ENCODE measurements around the gene ATAD2B.

Gene ATAD2B

DNA sequence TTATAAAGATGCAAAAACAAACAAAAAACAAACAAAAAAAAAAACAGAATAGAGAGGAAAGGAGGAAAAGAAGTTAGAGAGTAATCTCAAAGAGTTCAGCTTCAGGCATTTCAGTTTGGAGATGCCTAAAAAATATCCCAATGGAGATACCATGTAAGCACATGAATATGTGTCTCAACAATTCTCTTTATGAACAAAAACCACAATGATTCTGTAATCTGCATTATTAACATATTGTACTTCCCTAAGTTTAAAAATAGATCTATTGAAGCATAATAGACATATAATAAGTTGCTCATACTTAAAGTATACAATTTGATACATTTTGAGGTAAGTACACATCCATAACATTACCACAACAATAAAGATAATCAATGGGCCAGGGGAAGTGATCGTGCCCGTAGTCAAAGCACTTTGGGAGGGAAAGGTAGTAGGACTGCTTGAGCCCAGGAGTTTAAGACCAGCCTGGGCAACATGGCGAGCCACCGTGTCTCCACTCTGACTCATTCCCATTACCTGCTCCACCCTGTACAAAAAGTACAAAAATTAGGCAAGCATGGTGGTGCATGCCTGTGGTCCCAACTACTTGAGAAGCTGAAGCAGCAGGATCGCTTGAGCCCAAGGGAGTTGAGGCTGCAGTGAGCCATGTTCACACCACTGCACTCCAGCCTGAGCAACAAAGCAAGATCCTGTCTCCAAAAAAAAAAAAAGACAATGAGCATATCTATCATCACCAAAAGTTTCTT lies 158.9 kb downstream of the ATAD2B start:
- H3K4me3 ChIP-seq (ENCODE audit: low read depth, low read length) = no peak overlapping the region
- TF ChIP-seq MYC (IDR thresholded peaks at IDR 0.05; ENCODE audit: low read depth, low read length) (no peak), MAX (IDR thresholded peaks at IDR 0.05; ENCODE audit: low read depth, low read length) (no peak), CTCF (IDR thresholded peaks at IDR 0.05; ENCODE audit: low read depth, low read length) (no peak), POLR2A (IDR thresholded peaks at IDR 0.05; ENCODE audit: extremely low read depth, insufficient read length) (no peak)
- DNase-seq (ENCODE audit: low read depth) = peak; percentile 36

- no peak overlapping the region for H3K4me3 ChIP-seq (ENCODE audit: low read depth, low read length)
- TF ChIP-seq POLR2A (IDR thresholded peaks at IDR 0.05; ENCODE audit: extremely low read depth, insufficient read length) = no peak
- TF ChIP-seq CTCF (IDR thresholded peaks at IDR 0.05; ENCODE audit: low read depth, low read length) = no peak
- TF ChIP-seq MAX (IDR thresholded peaks at IDR 0.05; ENCODE audit: low read depth, low read length) = no peak
- TF ChIP-seq MYC (IDR thresholded peaks at IDR 0.05; ENCODE audit: low read depth, low read length) = no peak
- DNase-seq (ENCODE audit: low read depth) = no peak
These were observed 164.8 kb downstream of the ATAD2B start for GRCh38 chr2:23762141-23762540.

DNA sequence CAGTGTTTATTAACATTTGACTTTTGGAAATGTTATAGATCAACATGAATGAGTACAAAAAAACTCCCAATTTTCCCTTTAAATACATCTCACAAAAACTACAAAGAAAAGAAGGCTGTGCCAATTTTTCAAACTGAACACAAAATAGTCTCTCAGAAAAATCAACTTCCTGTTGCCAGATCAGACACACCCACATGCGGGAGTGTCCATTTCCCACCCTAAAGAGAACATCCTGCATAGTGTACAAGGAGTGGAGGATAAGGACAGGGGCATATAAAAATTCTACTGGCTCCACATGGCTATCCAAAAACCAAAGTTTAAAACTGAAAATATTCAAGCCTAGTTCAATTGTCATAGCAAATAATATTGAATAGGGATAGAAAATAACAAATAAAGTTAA lies 165.3 kb downstream of the ATAD2B start:
- DNase-seq (ENCODE audit: low read depth) = peak; percentile 17
- no peak for TF ChIP-seq CTCF (IDR thresholded peaks at IDR 0.05; ENCODE audit: low read depth, low read length)
- no peak for TF ChIP-seq MAX (IDR thresholded peaks at IDR 0.05; ENCODE audit: low read depth, low read length)
- TF ChIP-seq MYC (IDR thresholded peaks at IDR 0.05; ENCODE audit: low read depth, low read length) = no peak
- no peak for TF ChIP-seq POLR2A (IDR thresholded peaks at IDR 0.05; ENCODE audit: extremely low read depth, insufficient read length)

DNA sequence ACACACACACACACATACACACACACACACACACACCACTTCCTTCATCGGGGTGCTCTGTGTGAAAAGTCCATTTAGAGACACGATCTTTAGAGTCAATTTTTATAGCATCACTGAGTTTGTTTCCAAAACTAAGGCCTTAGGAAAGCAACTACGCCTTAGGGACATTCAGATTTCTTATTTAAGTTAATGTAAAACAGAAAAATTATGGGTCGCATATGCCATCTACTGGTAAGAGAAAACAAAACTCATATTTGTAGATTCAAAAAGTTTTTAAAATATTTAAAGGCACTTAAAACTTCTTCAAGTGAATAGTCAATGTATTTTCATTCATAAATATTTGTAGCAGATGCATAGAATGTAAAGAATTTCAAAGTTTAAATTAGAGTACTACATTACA lies 166.2 kb downstream of the ATAD2B start:
- peak; percentile 43 for DNase-seq (ENCODE audit: low read depth)
- no peak overlapping the region for H3K4me3 ChIP-seq (ENCODE audit: low read depth, low read length)
- TF ChIP-seq MAX (IDR thresholded peaks at IDR 0.05; ENCODE audit: low read depth, low read length) = no peak
- TF ChIP-seq MYC (IDR thresholded peaks at IDR 0.05; ENCODE audit: low read depth, low read length) = no peak
- no peak for TF ChIP-seq CTCF (IDR thresholded peaks at IDR 0.05; ENCODE audit: low read depth, low read length)
- no peak for TF ChIP-seq POLR2A (IDR thresholded peaks at IDR 0.05; ENCODE audit: extremely low read depth, insufficient read length)

More for the DNA sequence above, 165.3 kb downstream of the ATAD2B start:
- no peak overlapping the region for H3K4me3 ChIP-seq (ENCODE audit: low read depth, low read length)

GRCh38 chr2:23757686-23758433 lies 169.1 kb downstream of the ATAD2B start:
- DNase-seq (ENCODE audit: low read depth) = peak; percentile 69
- no peak overlapping the region for H3K4me3 ChIP-seq (ENCODE audit: low read depth, low read length)
- no peak for TF ChIP-seq POLR2A (IDR thresholded peaks at IDR 0.05; ENCODE audit: extremely low read depth, insufficient read length)
- TF ChIP-seq MYC (IDR thresholded peaks at IDR 0.05; ENCODE audit: low read depth, low read length) = no peak
- TF ChIP-seq MAX (IDR thresholded peaks at IDR 0.05; ENCODE audit: low read depth, low read length) = no peak
- TF ChIP-seq CTCF (IDR thresholded peaks at IDR 0.05; ENCODE audit: low read depth, low read length) = no peak

Measured in NB4 (cell line).